ENCODE data around the gene PCDHB8. TPM values are rescaled to one million over a fixed set of nuclear protein-coding genes. Genes with fewer than 3 reads are reported as not detected.
"Not testable (repeated sequence)": the region's sequence is repeated elsewhere in the genome, so short reads cannot be mapped to it uniquely, and the experiment has no call there.

Gene PCDHB8
- total and polyA plus RNA-seq, 7 experiments from 2014 or later = not detected

DNA sequence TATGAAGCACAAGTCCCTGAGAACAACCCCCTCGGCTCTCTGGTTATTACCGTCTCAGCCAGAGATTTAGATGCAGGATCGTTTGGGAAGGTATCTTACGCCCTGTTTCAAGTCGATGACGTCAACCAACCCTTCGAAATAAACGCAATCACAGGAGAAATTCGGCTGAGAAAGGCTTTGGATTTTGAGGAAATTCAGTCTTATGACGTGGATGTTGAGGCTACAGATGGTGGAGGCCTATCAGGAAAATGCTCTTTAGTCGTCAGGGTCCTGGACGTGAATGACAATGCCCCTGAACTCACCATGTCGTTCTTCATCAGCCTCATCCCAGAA lies 26.6 kb upstream of the PCDHB8 start:
- ATAC-seq (no peak), DNase-seq (no peak)
- peaks cover 0 to 10% of the 10 kb centered on the region in 2 donors for H3K27me3 ChIP-seq (ENCODE audit: control insufficient read depth in 2 of 2, insufficient read depth in 2 of 2, low read length in 2 of 2)
- Mint-ChIP-seq H3K4me1 (peaks cover 0 to 6% (median 5%) of the 10 kb centered on the region in 7 donors), H3K27ac (peak overlapping the region in 1 of 9 donors; percentile 33), H3K9me3 (peaks cover 5 to 64% (median 31%) of the 10 kb centered on the region in 11 donors), H3K4me3 (no peak overlapping the region), H3K27me3 (peaks cover 8 to 61% (median 58%) of the 10 kb centered on the region in 5 donors), H3K36me3 (peaks cover 0 to 17% (median 5%) of the 10 kb centered on the region in 5 donors)
- H3K4me1 ChIP-seq (ENCODE audit: control insufficient read depth in 2 of 2, insufficient read depth in 2 of 2, low read length in 2 of 2) = no peaks in the 10 kb centered on the region
- CTCF ChIA-PET = no interaction called here
- no peak overlapping the region for H3K4me3 ChIP-seq (ENCODE audit: low read length)
- intact Hi-C loops (cut with micrococcal nuclease) = no loop called here
- no peak overlapping the region for H3K27ac ChIP-seq (ENCODE audit: low read depth, low read length)
- H3K9me3 ChIP-seq (ENCODE audit: control insufficient read depth in 2 of 3, low read length in 3 of 3) = no peaks in the 10 kb centered on the region
- H3K36me3 ChIP-seq (ENCODE audit: control insufficient read depth in 2 of 3, insufficient read depth in 3 of 3, low read length in 3 of 3) = no peaks in the 10 kb centered on the region
- POLR2A ChIA-PET = no interaction called here

DNA sequence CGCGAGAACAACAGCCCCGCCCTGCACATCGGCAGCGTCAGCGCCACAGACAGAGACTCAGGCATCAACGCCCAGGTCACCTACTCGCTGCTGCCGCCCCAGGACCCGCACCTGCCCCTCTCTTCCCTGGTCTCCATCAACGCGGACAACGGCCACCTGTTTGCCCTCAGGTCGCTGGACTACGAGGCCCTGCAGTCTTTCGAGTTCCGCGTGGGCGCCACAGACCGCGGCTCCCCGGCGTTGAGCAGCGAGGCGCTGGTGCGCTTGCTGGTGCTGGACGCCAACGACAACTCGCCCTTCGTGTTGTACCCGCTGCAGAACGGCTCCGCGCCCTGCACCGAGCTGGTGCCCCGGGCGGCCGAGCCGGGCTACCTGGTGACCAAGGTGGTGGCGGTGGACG lies 26.0 kb upstream of the PCDHB8 start:
- peaks cover 8 to 67% (median 59%) of the 10 kb centered on the region in 5 donors for H3K27me3 Mint-ChIP-seq
- H3K36me3 Mint-ChIP-seq = peaks cover 0 to 24% (median 5%) of the 10 kb centered on the region in 5 donors
- H3K27me3 ChIP-seq (ENCODE audit: control insufficient read depth in 2 of 2, insufficient read depth in 2 of 2, low read length in 2 of 2) = peaks cover 0 to 10% of the 10 kb centered on the region in 2 donors
- H3K36me3 ChIP-seq (ENCODE audit: control insufficient read depth in 2 of 3, insufficient read depth in 3 of 3, low read length in 3 of 3); H3K4me1 ChIP-seq (ENCODE audit: control insufficient read depth in 2 of 2, insufficient read depth in 2 of 2, low read length in 2 of 2); H3K4me3 Mint-ChIP-seq; ATAC-seq; intact Hi-C loops (cut with micrococcal nuclease); H3K4me1 Mint-ChIP-seq; H3K27ac ChIP-seq (ENCODE audit: low read depth, low read length); CTCF ChIA-PET; DNase-seq; H3K4me3 ChIP-seq (ENCODE audit: low read length); POLR2A ChIA-PET; H3K9me3 ChIP-seq (ENCODE audit: control insufficient read depth in 2 of 3, low read length in 3 of 3): not testable (repeated sequence)
- H3K9me3 Mint-ChIP-seq = peaks cover 6 to 70% (median 38%) of the 10 kb centered on the region in 11 donors
- H3K27ac Mint-ChIP-seq = peak overlapping the region in 1 of 9 donors; percentile 23

DNA sequence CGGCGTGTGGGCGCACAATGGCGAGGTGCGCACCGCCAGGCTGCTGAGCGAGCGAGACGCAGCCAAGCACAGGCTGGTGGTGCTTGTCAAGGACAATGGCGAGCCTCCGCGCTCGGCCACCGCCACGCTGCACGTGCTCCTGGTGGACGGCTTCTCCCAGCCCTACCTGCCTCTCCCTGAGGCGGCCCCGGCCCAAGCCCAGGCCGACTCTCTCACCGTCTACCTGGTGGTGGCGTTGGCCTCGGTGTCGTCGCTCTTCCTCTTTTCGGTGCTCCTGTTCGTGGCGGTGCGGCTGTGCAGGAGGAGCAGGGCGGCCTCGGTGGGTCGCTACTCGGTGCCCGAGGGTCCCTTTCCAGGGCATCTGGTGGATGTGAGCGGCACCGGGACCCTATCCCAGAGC lies 25.5 kb upstream of the PCDHB8 start:
- peaks cover 8 to 72% (median 63%) of the 10 kb centered on the region in 5 donors for H3K27me3 Mint-ChIP-seq
- H3K4me3 Mint-ChIP-seq; H3K4me1 Mint-ChIP-seq; H3K9me3 ChIP-seq (ENCODE audit: control insufficient read depth in 2 of 3, low read length in 3 of 3); CTCF ChIA-PET; H3K4me3 ChIP-seq (ENCODE audit: low read length); intact Hi-C loops (cut with micrococcal nuclease); DNase-seq; H3K27ac ChIP-seq (ENCODE audit: low read depth, low read length); POLR2A ChIA-PET; H3K4me1 ChIP-seq (ENCODE audit: control insufficient read depth in 2 of 2, insufficient read depth in 2 of 2, low read length in 2 of 2); ATAC-seq; H3K36me3 ChIP-seq (ENCODE audit: control insufficient read depth in 2 of 3, insufficient read depth in 3 of 3, low read length in 3 of 3): not testable (repeated sequence)
- H3K27ac Mint-ChIP-seq = peak overlapping the region in 1 of 9 donors; percentile 42
- peaks cover 0 to 26% (median 5%) of the 10 kb centered on the region in 5 donors for H3K36me3 Mint-ChIP-seq
- peaks cover 0 to 10% of the 10 kb centered on the region in 2 donors for H3K27me3 ChIP-seq (ENCODE audit: control insufficient read depth in 2 of 2, insufficient read depth in 2 of 2, low read length in 2 of 2)
- H3K9me3 Mint-ChIP-seq = peaks cover 8 to 75% (median 43%) of the 10 kb centered on the region in 11 donors

DNA sequence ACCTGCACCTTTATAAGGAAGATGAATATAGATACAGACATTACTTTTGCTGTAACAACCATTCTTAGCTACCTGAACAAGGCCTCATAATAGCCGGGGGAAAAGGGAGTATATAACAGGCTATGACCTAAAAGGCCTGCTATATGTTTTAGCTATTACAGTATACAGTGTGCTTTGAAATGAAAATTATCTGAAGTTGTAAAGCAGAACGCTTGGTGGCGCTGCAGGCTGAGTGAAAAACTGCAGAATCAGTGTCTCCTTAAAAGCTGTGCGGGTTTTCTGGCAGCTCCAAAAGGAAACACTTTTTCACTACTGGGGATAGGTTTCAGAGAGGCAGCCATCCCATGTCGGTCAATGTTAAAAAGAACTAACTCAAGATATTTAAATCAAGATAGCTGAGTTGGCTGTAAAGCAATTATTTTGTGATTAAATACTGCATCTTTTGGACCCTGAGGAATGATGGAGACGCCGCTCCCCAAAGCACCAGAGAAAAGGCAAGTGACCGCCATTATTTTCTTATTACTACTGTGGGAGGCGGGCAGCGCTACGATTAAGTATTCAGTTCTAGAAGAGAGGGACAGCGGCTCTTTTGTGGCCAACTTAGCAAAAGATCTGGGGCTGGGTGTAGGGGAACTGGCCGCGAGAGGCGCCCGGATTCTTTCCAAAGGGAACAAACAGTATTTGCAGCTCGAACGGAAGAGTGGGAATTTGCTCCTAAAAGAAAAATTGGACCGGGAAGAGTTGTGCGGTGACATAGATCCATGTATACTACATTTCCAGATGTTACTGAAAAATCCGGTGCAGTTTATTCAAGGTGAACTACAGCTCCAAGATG lies 21.8 kb upstream of the PCDHB8 start:
- Histone ChIP-seq H3K27ac (ENCODE audit: low read depth, low read length) (no peak overlapping the region), H3K36me3 (ENCODE audit: control insufficient read depth in 2 of 3, insufficient read depth in 3 of 3, low read length in 3 of 3) (no peaks in the 10 kb centered on the region), H3K27me3 (ENCODE audit: control insufficient read depth in 2 of 2, insufficient read depth in 2 of 2, low read length in 2 of 2) (peaks cover 0 to 12% of the 10 kb centered on the region in 2 donors), H3K4me1 (ENCODE audit: control insufficient read depth in 2 of 2, insufficient read depth in 2 of 2, low read length in 2 of 2) (no peaks in the 10 kb centered on the region), H3K4me3 (ENCODE audit: low read length) (no peak overlapping the region), H3K9me3 (ENCODE audit: control insufficient read depth in 2 of 3, low read length in 3 of 3) (peaks cover 0 to 15% (median 0%) of the 10 kb centered on the region in 3 experiments)
- CTCF ChIA-PET = no interaction called here
- H3K36me3 Mint-ChIP-seq = peaks cover 0 to 23% (median 2%) of the 10 kb centered on the region in 5 donors
- ATAC-seq = no peak
- peaks cover 3 to 78% (median 38%) of the 10 kb centered on the region in 11 donors for H3K9me3 Mint-ChIP-seq
- H3K4me1 Mint-ChIP-seq = no peaks in the 10 kb centered on the region
- POLR2A ChIA-PET = interaction anchor here (0.6 to 0.8 kb wide), 2 partner anchors 161 to 701 kb away, joined by 3 to 7 read pairs; no protein-coding TSS in a partner anchor
- intact Hi-C loops (cut with micrococcal nuclease) = no loop called here
- no peak for DNase-seq
- H3K27me3 Mint-ChIP-seq = peaks cover 3 to 75% (median 55%) of the 10 kb centered on the region in 5 donors
- no peak overlapping the region for H3K27ac Mint-ChIP-seq
- no peak overlapping the region for H3K4me3 Mint-ChIP-seq

DNA sequence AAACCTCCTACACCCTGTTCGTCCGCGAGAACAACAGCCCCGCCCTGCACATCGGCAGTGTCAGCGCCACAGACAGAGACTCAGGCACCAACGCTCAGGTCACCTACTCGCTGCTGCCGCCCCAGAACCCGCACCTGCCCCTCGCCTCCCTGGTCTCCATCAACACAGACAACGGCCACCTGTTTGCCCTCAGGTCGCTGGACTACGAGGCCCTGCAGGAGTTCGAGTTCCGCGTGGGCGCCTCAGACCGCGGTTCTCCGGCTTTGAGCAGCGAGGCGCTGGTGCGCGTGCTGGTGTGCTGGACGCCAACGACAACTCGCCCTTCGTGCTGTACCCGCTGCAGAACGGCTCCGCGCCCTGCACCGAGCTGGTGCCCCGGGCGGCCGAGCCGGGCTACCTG lies 20.2 kb upstream of the PCDHB8 start:
- H3K27me3 ChIP-seq (ENCODE audit: control insufficient read depth in 2 of 2, insufficient read depth in 2 of 2, low read length in 2 of 2); H3K36me3 ChIP-seq (ENCODE audit: control insufficient read depth in 2 of 3, insufficient read depth in 3 of 3, low read length in 3 of 3); intact Hi-C loops (cut with micrococcal nuclease); H3K4me3 ChIP-seq (ENCODE audit: low read length); DNase-seq; H3K27ac Mint-ChIP-seq; H3K4me1 Mint-ChIP-seq; CTCF ChIA-PET; POLR2A ChIA-PET; ATAC-seq; H3K4me1 ChIP-seq (ENCODE audit: control insufficient read depth in 2 of 2, insufficient read depth in 2 of 2, low read length in 2 of 2); H3K27ac ChIP-seq (ENCODE audit: low read depth, low read length); H3K4me3 Mint-ChIP-seq: not testable (repeated sequence)
- Mint-ChIP-seq H3K27me3 (peaks cover under 1 to 71% (median 52%) of the 10 kb centered on the region in 5 donors), H3K36me3 (peaks cover 0 to 18% (median 2%) of the 10 kb centered on the region in 5 donors), H3K9me3 (peaks cover 3 to 66% (median 31%) of the 10 kb centered on the region in 11 donors)
- H3K9me3 ChIP-seq (ENCODE audit: control insufficient read depth in 2 of 3, low read length in 3 of 3) = peaks cover 0 to 15% (median 0%) of the 10 kb centered on the region in 3 experiments

DNA sequence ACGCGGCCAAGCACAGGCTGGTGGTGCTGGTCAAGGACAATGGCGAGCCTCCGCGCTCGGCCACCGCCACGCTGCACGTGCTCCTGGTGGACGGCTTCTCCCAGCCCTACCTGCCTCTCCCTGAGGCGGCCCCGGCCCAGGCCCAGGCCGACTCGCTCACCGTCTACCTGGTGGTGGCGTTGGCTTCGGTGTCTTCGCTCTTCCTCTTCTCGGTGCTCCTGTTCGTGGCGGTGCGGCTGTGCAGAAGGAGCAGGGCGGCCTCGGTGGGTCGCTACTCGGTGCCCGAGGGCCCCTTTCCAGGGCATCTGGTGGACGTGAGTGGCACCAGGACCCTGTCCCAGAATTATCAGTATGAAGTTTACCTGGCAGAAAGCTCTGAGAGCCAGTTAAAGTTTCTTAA lies 19.7 kb upstream of the PCDHB8 start:
- Mint-ChIP-seq H3K9me3 (peaks cover 3 to 62% (median 30%) of the 10 kb centered on the region in 11 donors), H3K27ac (peak overlapping the region in 1 of 9 donors; percentile 59), H3K27me3 (peaks cover 0 to 67% (median 50%) of the 10 kb centered on the region in 5 donors), H3K36me3 (peaks cover 0 to 18% (median 2%) of the 10 kb centered on the region in 5 donors)
- H3K27me3 ChIP-seq (ENCODE audit: control insufficient read depth in 2 of 2, insufficient read depth in 2 of 2, low read length in 2 of 2); POLR2A ChIA-PET; H3K27ac ChIP-seq (ENCODE audit: low read depth, low read length); H3K36me3 ChIP-seq (ENCODE audit: control insufficient read depth in 2 of 3, insufficient read depth in 3 of 3, low read length in 3 of 3); H3K4me3 ChIP-seq (ENCODE audit: low read length); H3K4me1 ChIP-seq (ENCODE audit: control insufficient read depth in 2 of 2, insufficient read depth in 2 of 2, low read length in 2 of 2); ATAC-seq; DNase-seq; H3K4me3 Mint-ChIP-seq; intact Hi-C loops (cut with micrococcal nuclease); H3K4me1 Mint-ChIP-seq; CTCF ChIA-PET: not testable (repeated sequence)
- peaks cover 0 to 15% (median 0%) of the 10 kb centered on the region in 3 experiments for H3K9me3 ChIP-seq (ENCODE audit: control insufficient read depth in 2 of 3, low read length in 3 of 3)

Data from naive thymus-derived CD4-positive, alpha-beta T cell (primary cell).